ENCODE data around the gene NECTIN2.

The NECTIN2 gene

GRCh38 chr19:44847144-44848035 is 1.3 kb downstream of the NECTIN2 start:
- TF ChIP-seq CTCF (IDR thresholded peaks at IDR 0.05) = no peak

GRCh38 chr19:44848036-44848811 is 2.1 kb downstream of the NECTIN2 start:
- H3K4me1 ChIP-seq (ENCODE audit: control insufficient read depth in 1 of 2, insufficient read depth in 1 of 2, low read depth in 1 of 2, low read length in 1 of 2) = peaks cover 36 to 56% of the 10 kb centered on the region in 2 experiments
- H3K4me3 ChIP-seq (ENCODE audit: low read depth in 1 of 2, low read length in 1 of 2) = peak overlapping the region; percentile 68 to 88
- H3K27ac ChIP-seq = peak overlapping the region; percentile 87
- TF ChIP-seq CTCF (IDR thresholded peaks at IDR 0.05) = no peak
- H3K27me3 ChIP-seq = peaks cover 29% of the 10 kb centered on the region
- no peaks in the 10 kb centered on the region for H3K9me3 ChIP-seq
- no peaks in the 10 kb centered on the region for H3K36me3 ChIP-seq

More at GRCh38 chr19:44847144-44848035, 1.3 kb downstream of the NECTIN2 start:
- peaks cover 36 to 56% of the 10 kb centered on the region in 2 experiments for H3K4me1 ChIP-seq (ENCODE audit: control insufficient read depth in 1 of 2, insufficient read depth in 1 of 2, low read depth in 1 of 2, low read length in 1 of 2)
- peak overlapping the region; percentile 68 to 88 for H3K4me3 ChIP-seq (ENCODE audit: low read depth in 1 of 2, low read length in 1 of 2)
- peaks cover 29% of the 10 kb centered on the region for H3K27me3 ChIP-seq
- peak overlapping the region; percentile 87 for H3K27ac ChIP-seq
- no peaks in the 10 kb centered on the region for H3K9me3 ChIP-seq
- H3K36me3 ChIP-seq = no peaks in the 10 kb centered on the region

- Histone ChIP-seq H3K36me3 (no peaks in the 10 kb centered on the region), H3K4me3 (ENCODE audit: low read depth in 1 of 2, low read length in 1 of 2) (peak overlapping the region in 1 of 2 experiments; percentile 88), H3K4me1 (ENCODE audit: control insufficient read depth in 1 of 2, insufficient read depth in 1 of 2, low read depth in 1 of 2, low read length in 1 of 2) (peaks cover 36 to 56% of the 10 kb centered on the region in 2 experiments), H3K9me3 (no peaks in the 10 kb centered on the region), H3K27ac (peak overlapping the region; percentile 87), H3K27me3 (peaks cover 29% of the 10 kb centered on the region)
- TF ChIP-seq CTCF (IDR thresholded peaks at IDR 0.05) = no peak
Measured at GRCh38 chr19:44848812-44849447, 2.8 kb downstream of the NECTIN2 start.

GRCh38 chr19:44850641-44851109 is 4.6 kb downstream of the NECTIN2 start:
- peaks cover 23 to 47% of the 10 kb centered on the region in 2 experiments for H3K4me1 ChIP-seq (ENCODE audit: control insufficient read depth in 1 of 2, insufficient read depth in 1 of 2, low read depth in 1 of 2, low read length in 1 of 2)
- H3K36me3 ChIP-seq = no peaks in the 10 kb centered on the region
- peak overlapping the region; percentile 49 for H3K27ac ChIP-seq
- no peak for TF ChIP-seq CTCF (IDR thresholded peaks at IDR 0.05)
- no peak overlapping the region for H3K4me3 ChIP-seq (ENCODE audit: low read depth in 1 of 2, low read length in 1 of 2)
- peaks cover 29% of the 10 kb centered on the region for H3K27me3 ChIP-seq
- H3K9me3 ChIP-seq = no peaks in the 10 kb centered on the region

- peaks cover 28 to 47% of the 10 kb centered on the region in 2 experiments for H3K4me1 ChIP-seq (ENCODE audit: control insufficient read depth in 1 of 2, insufficient read depth in 1 of 2, low read depth in 1 of 2, low read length in 1 of 2)
- peak overlapping the region; percentile 49 for H3K27ac ChIP-seq
- H3K9me3 ChIP-seq = no peaks in the 10 kb centered on the region
- no peaks in the 10 kb centered on the region for H3K36me3 ChIP-seq
- H3K27me3 ChIP-seq = peaks cover 26% of the 10 kb centered on the region
- no peak for TF ChIP-seq CTCF (IDR thresholded peaks at IDR 0.05)
- no peak overlapping the region for H3K4me3 ChIP-seq (ENCODE audit: low read depth in 1 of 2, low read length in 1 of 2)
Measured at GRCh38 chr19:44851427-44851826, 5.3 kb downstream of the NECTIN2 start.
